ENCODE measurements around the gene WWTR1.

Gene WWTR1

DNA sequence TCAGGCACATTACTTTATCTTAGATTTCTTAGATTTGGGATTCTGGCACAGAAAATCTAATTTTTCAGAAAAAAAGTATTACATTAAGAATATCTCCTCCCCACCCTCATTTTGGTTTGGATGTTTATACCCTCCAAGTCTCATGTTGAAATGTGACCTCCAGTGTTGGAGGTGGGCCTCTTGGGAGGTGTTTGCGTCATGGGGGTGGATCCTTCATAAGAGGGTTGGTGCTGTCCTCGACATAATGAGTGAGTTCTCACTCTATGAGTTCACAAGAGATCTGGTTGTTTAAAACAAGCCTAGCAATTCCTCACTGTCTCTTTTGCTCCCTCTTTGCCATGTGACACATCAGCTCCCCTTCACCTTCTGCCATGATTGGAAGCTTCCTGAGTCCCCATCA lies 45.6 kb upstream of the WWTR1 start:
- no peak for TF ChIP-seq EZH2 (IDR thresholded peaks at IDR 0.05; ENCODE audit: borderline replicate concordance, low read length)
- TF ChIP-seq, protein P1, sequence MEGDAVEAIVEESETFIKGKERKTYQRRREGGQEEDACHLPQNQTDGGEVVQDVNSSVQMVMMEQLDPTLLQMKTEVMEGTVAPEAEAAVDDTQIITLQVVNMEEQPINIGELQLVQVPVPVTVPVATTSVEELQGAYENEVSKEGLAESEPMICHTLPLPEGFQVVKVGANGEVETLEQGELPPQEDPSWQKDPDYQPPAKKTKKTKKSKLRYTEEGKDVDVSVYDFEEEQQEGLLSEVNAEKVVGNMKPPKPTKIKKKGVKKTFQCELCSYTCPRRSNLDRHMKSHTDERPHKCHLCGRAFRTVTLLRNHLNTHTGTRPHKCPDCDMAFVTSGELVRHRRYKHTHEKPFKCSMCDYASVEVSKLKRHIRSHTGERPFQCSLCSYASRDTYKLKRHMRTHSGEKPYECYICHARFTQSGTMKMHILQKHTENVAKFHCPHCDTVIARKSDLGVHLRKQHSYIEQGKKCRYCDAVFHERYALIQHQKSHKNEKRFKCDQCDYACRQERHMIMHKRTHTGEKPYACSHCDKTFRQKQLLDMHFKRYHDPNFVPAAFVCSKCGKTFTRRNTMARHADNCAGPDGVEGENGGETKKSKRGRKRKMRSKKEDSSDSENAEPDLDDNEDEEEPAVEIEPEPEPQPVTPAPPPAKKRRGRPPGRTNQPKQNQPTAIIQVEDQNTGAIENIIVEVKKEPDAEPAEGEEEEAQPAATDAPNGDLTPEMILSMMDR (IDR thresholded peaks at IDR 0.05; ENCODE audit: low read length): no peak
- H3K4me3 ChIP-seq (ENCODE audit: low read depth, low read length, poor library complexity, severe bottlenecking): no peak overlapping the region
- H4K20me1 ChIP-seq (ENCODE audit: insufficient read depth, low read length): no peaks in the 10 kb centered on the region
- no peak overlapping the region for H3K27ac ChIP-seq (ENCODE audit: low read depth, low read length, poor library complexity, severe bottlenecking)
- H3K79me2 ChIP-seq (ENCODE audit: insufficient read depth, low read length): no peaks in the 10 kb centered on the region
- H2AFZ ChIP-seq (ENCODE audit: low read length): no peak overlapping the region
- H3K36me3 ChIP-seq (ENCODE audit: insufficient read depth, low read length): no peaks in the 10 kb centered on the region
- H3K9ac ChIP-seq (ENCODE audit: low read length): no peak overlapping the region
- no peaks in the 10 kb centered on the region for H3K27me3 ChIP-seq (ENCODE audit: insufficient read depth, low read length)
- no peaks in the 10 kb centered on the region for H3K4me1 ChIP-seq (ENCODE audit: insufficient read depth, low read length, severe bottlenecking)
- H3F3A ChIP-seq (ENCODE audit: insufficient read depth, low read length): no peaks in the 10 kb centered on the region
- no peak overlapping the region for H3K4me2 ChIP-seq (ENCODE audit: low read length)
- H3K9me2 ChIP-seq (ENCODE audit: low read depth, low read length): no peaks in the 10 kb centered on the region
- H3K9me3 ChIP-seq (ENCODE audit: low read length): peaks cover 5% of the 10 kb centered on the region

DNA sequence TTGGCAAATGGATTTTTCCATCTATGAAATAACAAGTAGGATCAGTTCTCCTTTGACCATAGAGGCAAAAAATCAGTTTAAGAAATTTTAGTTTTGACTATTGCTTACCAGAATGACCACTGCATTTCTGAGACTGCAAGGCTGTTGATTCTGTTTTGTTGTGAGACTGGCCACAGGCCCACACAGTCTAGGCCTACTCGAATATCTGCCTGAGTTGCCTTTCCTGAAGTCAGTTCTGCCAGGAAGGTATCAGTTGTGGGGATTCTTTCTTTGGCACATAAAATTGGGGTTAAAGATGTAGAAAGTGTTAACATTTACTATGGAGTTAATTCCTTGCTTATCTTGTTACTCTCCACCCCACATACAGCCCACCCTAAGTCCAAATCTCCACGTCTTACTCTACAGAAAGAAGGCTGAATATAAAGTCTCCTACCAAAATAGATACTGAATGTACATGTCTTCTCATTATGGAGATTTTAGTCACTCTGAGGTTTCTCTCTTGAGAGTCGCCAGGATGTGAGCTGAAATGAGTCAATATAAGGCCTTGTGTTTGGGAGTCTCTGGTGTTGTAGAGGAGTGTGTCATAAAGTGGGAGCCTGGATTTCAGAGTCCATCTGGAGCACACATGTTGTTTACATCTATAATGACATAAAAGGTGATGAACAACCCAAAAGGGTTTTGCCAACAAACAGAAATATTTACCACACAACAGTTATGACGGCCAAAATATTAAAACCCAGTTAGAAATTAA lies 45.0 kb upstream of the WWTR1 start:
- H4K20me1 ChIP-seq (ENCODE audit: insufficient read depth, low read length): no peaks in the 10 kb centered on the region
- no peaks in the 10 kb centered on the region for H3K79me2 ChIP-seq (ENCODE audit: insufficient read depth, low read length)
- peaks cover 7% of the 10 kb centered on the region for H3K9me3 ChIP-seq (ENCODE audit: low read length)
- no peak overlapping the region for H3K27ac ChIP-seq (ENCODE audit: low read depth, low read length, poor library complexity, severe bottlenecking)
- no peaks in the 10 kb centered on the region for H3F3A ChIP-seq (ENCODE audit: insufficient read depth, low read length)
- no peaks in the 10 kb centered on the region for H3K4me1 ChIP-seq (ENCODE audit: insufficient read depth, low read length, severe bottlenecking)
- H3K4me3 ChIP-seq (ENCODE audit: low read depth, low read length, poor library complexity, severe bottlenecking): no peak overlapping the region
- no peak overlapping the region for H2AFZ ChIP-seq (ENCODE audit: low read length)
- no peaks in the 10 kb centered on the region for H3K36me3 ChIP-seq (ENCODE audit: insufficient read depth, low read length)
- H3K4me2 ChIP-seq (ENCODE audit: low read length): no peak overlapping the region
- H3K27me3 ChIP-seq (ENCODE audit: insufficient read depth, low read length): no peaks in the 10 kb centered on the region
- no peak overlapping the region for H3K9ac ChIP-seq (ENCODE audit: low read length)
- H3K9me2 ChIP-seq (ENCODE audit: low read depth, low read length): no peaks in the 10 kb centered on the region
- TF ChIP-seq EZH2 (IDR thresholded peaks at IDR 0.05; ENCODE audit: borderline replicate concordance, low read length): no peak
- TF ChIP-seq, protein P1 (IDR thresholded peaks at IDR 0.05; ENCODE audit: low read length): no peak

DNA sequence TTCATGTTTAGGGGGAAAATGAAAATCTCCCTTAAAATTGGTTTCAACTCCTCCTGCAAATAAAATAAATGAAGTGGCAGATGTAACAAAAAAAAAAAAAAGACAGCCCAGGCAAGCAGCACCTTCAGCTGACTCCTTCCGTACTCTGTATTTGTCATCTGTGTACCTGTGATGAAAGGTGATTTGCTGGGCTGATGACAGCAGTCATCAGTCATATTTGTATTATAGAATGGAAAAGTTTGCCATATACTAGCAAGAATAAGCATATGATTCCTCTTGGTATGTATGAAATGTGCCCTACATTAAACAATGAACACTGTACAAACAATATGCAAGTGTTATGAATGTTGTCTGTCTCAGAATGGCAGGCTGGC lies 44.1 kb upstream of the WWTR1 start:
- Histone ChIP-seq H3K4me2 (ENCODE audit: low read length) (no peak overlapping the region), H3K9ac (ENCODE audit: low read length) (no peak overlapping the region), H3K4me1 (ENCODE audit: insufficient read depth, low read length, severe bottlenecking) (no peaks in the 10 kb centered on the region)

More for the DNA sequence above, 44.1 kb upstream of the WWTR1 start:
- Histone ChIP-seq H2AFZ (ENCODE audit: low read length) (no peak overlapping the region), H3K9me3 (ENCODE audit: low read length) (peaks cover 11% of the 10 kb centered on the region), H3K36me3 (ENCODE audit: insufficient read depth, low read length) (no peaks in the 10 kb centered on the region), H3F3A (ENCODE audit: insufficient read depth, low read length) (no peaks in the 10 kb centered on the region), H3K9me2 (ENCODE audit: low read depth, low read length) (no peaks in the 10 kb centered on the region), H3K79me2 (ENCODE audit: insufficient read depth, low read length) (no peaks in the 10 kb centered on the region), H3K27ac (ENCODE audit: low read depth, low read length, poor library complexity, severe bottlenecking) (no peak overlapping the region), H4K20me1 (ENCODE audit: insufficient read depth, low read length) (no peaks in the 10 kb centered on the region), H3K4me3 (ENCODE audit: low read depth, low read length, poor library complexity, severe bottlenecking) (no peak overlapping the region), H3K27me3 (ENCODE audit: insufficient read depth, low read length) (no peaks in the 10 kb centered on the region)
- TF ChIP-seq, protein P1 (IDR thresholded peaks at IDR 0.05; ENCODE audit: low read length): no peak
- no peak for TF ChIP-seq EZH2 (IDR thresholded peaks at IDR 0.05; ENCODE audit: borderline replicate concordance, low read length)

Measured in OCI-LY1 (cell line).